H1 (cell line): Measurements from ENCODE around the gene NRIP3.

Experiments
- BRCA1 ChIP-seq: IDR thresholded peaks from 2 replicates; pipeline ENCODE4 v1.6.1; 2012; ENCODE audit warnings: low read depth, low read length, improper control_type of control experiment
- CBX8 ChIP-seq: fragments of 300-800, 300-1000 bp; sonication (generic); IDR thresholded peaks from 2 replicates; pipeline ENCODE4 v1.7.1; 2016; ENCODE audit warnings: low read depth, low read length, borderline replicate concordance
- CTCF ChIP-seq, 3 experiments: IDR thresholded peaks; 1 replicate in 2 of 3; 2 replicates in 1 of 3; pipeline versions ENCODE4 v1.5.1 to v1.6.1; 2011; ENCODE audit warnings: low read length in 3 of 3, mild to moderate bottlenecking in 3 of 3, inconsistent platforms in 2 of 3, low read depth in 1 of 3, moderate library complexity in 1 of 3; ENCODE audit not compliant: insufficient read depth in 1 of 3; ENCODE audit errors: control extremely low read depth in 1 of 3
- KDM1A ChIP-seq: fragments of 200-600, 300-600 bp; sonication (generic); IDR thresholded peaks from 2 replicates; pipeline ENCODE4 v1.7.1; 2016; ENCODE audit warnings: mild to moderate bottlenecking, low read length, borderline replicate concordance
- KDM5A ChIP-seq: fragments of 200-600 bp; IDR thresholded peaks from 2 replicates; pipeline ENCODE4 v1.7.1; 2012; ENCODE audit warnings: mild to moderate bottlenecking, low read length, inconsistent platforms, mixed read lengths
- POLR2AphosphoS5 ChIP-seq: IDR thresholded peaks from 2 replicates; pipeline ENCODE4 v1.6.1; 2011; ENCODE audit warnings: low read depth, low read length
- RAD21 ChIP-seq, 2 experiments: IDR thresholded peaks in 1 of 2; conservative IDR thresholded peaks in 1 of 2; 2 replicates each; pipeline ENCODE4 v1.6.1; 2011; ENCODE audit warnings: low read depth in 2 of 2, low read length in 2 of 2, improper control_type of control experiment in 1 of 2, inconsistent platforms in 1 of 2, mild to moderate bottlenecking in 1 of 2, moderate library complexity in 1 of 2
- SIX5 ChIP-seq: IDR thresholded peaks from 2 replicates; pipeline ENCODE4 v1.6.1; 2011; ENCODE audit warnings: mild to moderate bottlenecking, low read depth, low read length

GRCh38 chr11:8980485-8980884, 23.3 kb downstream of the NRIP3 start:
- TF ChIP-seq POLR2AphosphoS5 (no peak), CTCF (IDR thresholded peaks at IDR 0.05; ENCODE audit: control extremely low read depth in 1 of 3, insufficient read depth in 1 of 3, low read depth in 1 of 3, low read length in 3 of 3) (no peak), CBX8 (no peak), SIX5 (no peak), KDM5A (no peak), BRCA1 (no peak), KDM1A (no peak), RAD21 (IDR thresholded peaks at IDR 0.05 in 1 of 2, conservative IDR thresholded peaks at IDR 0.05 in 1 of 2; ENCODE audit: low read depth in 2 of 2, low read length in 2 of 2) (no peak)
